K562 (cell line): ENCODE data around the gene SHISAL2A. TPM values are rescaled to one million over a fixed set of nuclear protein-coding genes. Genes with fewer than 3 reads are reported as not detected.

Experiments
- ATAC-seq: fragments of 200-7000 bp; cut with Tn5 transposase; 3 replicates; pipeline ENCODE4 v1.9.1; 2020; ENCODE audit warnings: moderate library complexity
- BruUV-seq: library from RNA; stranded (reverse); fragments of 400-500 nt; replicated peaks from 2 replicates; lab custom pipeline; 2021; lab: Mats Ljungman, UMichigan
- CTCF ChIA-PET: fragments of 300-600 bp; formaldehyde crosslinking; extraction: SDS; loops from one replicate; lab custom pipeline; 2021; ENCODE audit warnings: low intra/inter-chr PET ratio; lab: Yijun Ruan, JAX
- POLR2A ChIA-PET: fragments of 300-600, 350-650 bp; sonication (Branson Sonifier 250); formaldehyde crosslinking; extraction: SDS; loops from one replicate; lab custom pipeline; 2021; ENCODE audit warnings: antibody characterized with exemption, inconsistent platforms; lab: Yijun Ruan, JAX
- DNase-seq, 4 experiments: peaks; one replicate each; pipeline versions ENCODE4 v3.0.0 to v3.0.0-alpha.2; 2011 to 2018; ENCODE audit warnings: low spot score in 3 of 4, mixed read lengths in 3 of 4; ENCODE audit errors: extremely low read depth in 1 of 4
- FAIRE-seq: peaks from 2 replicates; lab custom pipeline; 2011; peaks lifted over from hg19 to GRCh38; lab: Jason Lieb, UNC
- H2AFZ ChIP-seq: 2 replicates; pipeline ENCODE4 v1.6.0; 2011; ENCODE audit warnings: low read depth, low read length, control low read depth, inconsistent platforms
- H3K27ac ChIP-seq: fragments of 200-600 bp; 3 replicates; pipeline ENCODE4 v1.8.0; 2011; ENCODE audit warnings: low read depth, mild to moderate bottlenecking, control low read depth, inconsistent platforms, low read length, moderate library complexity, mixed read lengths; ENCODE audit errors: extremely low read depth
- H3K27me3 ChIP-seq, 2 experiments: fragments of 300-600 bp in 1 of 2; 2 replicates in 1 of 2; 3 replicates in 1 of 2; pipeline versions ENCODE4 v1.6.0 to v1.8.0; 2011; ENCODE audit warnings: inconsistent platforms in 2 of 2, low read length in 2 of 2, mild to moderate bottlenecking in 1 of 2, mixed read lengths in 1 of 2, moderate library complexity in 1 of 2; ENCODE audit not compliant: control insufficient read depth in 2 of 2, insufficient read depth in 2 of 2
- H3K36me3 ChIP-seq: fragments of 300-600 bp; 3 replicates; pipeline ENCODE4 v1.8.0; 2011; ENCODE audit warnings: mild to moderate bottlenecking, low read length, inconsistent platforms; ENCODE audit not compliant: control insufficient read depth, insufficient read depth
- H3K4me1 ChIP-seq, 2 experiments: fragments of 200-600 bp in 1 of 2; replicated peaks in 1 of 2; 2 replicates in 1 of 2; 3 replicates in 1 of 2; pipeline versions ENCODE4 v1.5.1 to v1.8.0; 2011; ENCODE audit warnings: inconsistent platforms in 2 of 2, low read length in 2 of 2, mild to moderate bottlenecking in 1 of 2, mixed read lengths in 1 of 2, moderate library complexity in 1 of 2; ENCODE audit not compliant: control insufficient read depth in 2 of 2, insufficient read depth in 2 of 2
- H3K4me2 ChIP-seq: 2 replicates; pipeline ENCODE4 v1.6.1; 2011; ENCODE audit warnings: low read length, control low read depth, inconsistent platforms, mixed read lengths; ENCODE audit not compliant: insufficient read depth
- H3K4me3 ChIP-seq: fragments of 200-600 bp; sonication (generic), shearing (Covaris generic); 2 replicates; pipeline ENCODE4 v1.5.1; 2016; ENCODE audit warnings: control low read depth, inconsistent platforms
- H3K79me2 ChIP-seq: fragments of 200-600 bp; 3 replicates; pipeline ENCODE4 v1.8.0; 2011; ENCODE audit warnings: low read length, inconsistent platforms; ENCODE audit not compliant: control insufficient read depth, insufficient read depth
- H3K9ac ChIP-seq, 2 experiments: 2 replicates each; pipeline versions ENCODE4 v1.6.0 to v1.6.1; 2011; ENCODE audit warnings: low read depth in 2 of 2, low read length in 2 of 2, control low read depth in 1 of 2, inconsistent platforms in 1 of 2, mild to moderate bottlenecking in 1 of 2, mixed read lengths in 1 of 2; ENCODE audit not compliant: insufficient read depth in 1 of 2
- H3K9me1 ChIP-seq: one replicate; pipeline ENCODE4 v1.6.0; 2011; ENCODE audit warnings: inconsistent platforms, mild to moderate bottlenecking, low read length, moderate library complexity; ENCODE audit not compliant: control insufficient read depth, insufficient read depth
- H3K9me3 ChIP-seq: replicated peaks from 2 replicates; pipeline ENCODE4 v1.5.1; 2011; ENCODE audit warnings: low read depth, low read length, inconsistent platforms; ENCODE audit not compliant: control insufficient read depth, insufficient read depth
- H4K20me1 ChIP-seq: replicated peaks from 2 replicates; pipeline ENCODE4 v1.6.1; 2011; ENCODE audit warnings: low read length, inconsistent platforms, mixed read lengths; ENCODE audit not compliant: control insufficient read depth, insufficient read depth
- DDX20 ChIP-seq: fragments of 450-650 bp; IDR thresholded peaks from 2 replicates; pipeline ENCODE4 v1.6.1; 2016; ENCODE audit warnings: missing genetic modification characterization, low read depth, mild to moderate bottlenecking, missing compliant biosample characterization, moderate library complexity
- HES1 ChIP-seq: fragments of 450-650 bp; IDR thresholded peaks from 2 replicates; pipeline ENCODE4 v1.6.1; 2016; ENCODE audit warnings: low read depth, mild to moderate bottlenecking, moderate library complexity
- RCOR1 ChIP-seq, 2 experiments: IDR thresholded peaks; 2 replicates each; pipeline ENCODE4 v1.6.1; 2012; ENCODE audit warnings: low read depth in 2 of 2, low read length in 2 of 2, borderline replicate concordance in 1 of 2, improper control_type of control experiment in 1 of 2
- RHOXF2B ChIP-seq: fragments of 250-450 bp; sonication (Bioruptor Pico); conservative IDR thresholded peaks from 2 replicates; pipeline ENCODE4 v1.5.1; 2021
- TCF3 ChIP-seq: sonication (generic); formaldehyde crosslinking; IDR thresholded peaks from 2 replicates; pipeline ENCODE4 v1.4.0; 2020; ENCODE audit warnings: mild to moderate bottlenecking, missing genetic modification reagents
- ZNF707 ChIP-seq: fragments of 250-450 bp; sonication (Bioruptor Pico); conservative IDR thresholded peaks from 2 replicates; pipeline ENCODE4 v1.8.0; 2022; ENCODE audit warnings: inconsistent platforms, mild to moderate bottlenecking, moderate library complexity
- ZNF778 ChIP-seq: fragments of 450-650 bp; formaldehyde crosslinking; IDR thresholded peaks from 2 replicates; pipeline ENCODE4 v1.4.0; 2020; ENCODE audit warnings: mild to moderate bottlenecking, moderate library complexity
- WGBS: fragments of 100-300 bp; shearing (Covaris generic); methylation state at CpG from one replicate; pipeline ENCODE4 v1.1.6; 2016; ENCODE audit warnings: low coverage, mixed read lengths; ENCODE audit not compliant: insufficient coverage; ENCODE audit errors: missing lambda C conversion rate; 5-methylcytosine and 5-hydroxymethylcytosine counted together
- in situ Hi-C: fragments of 300-500 bp; cut with MboI; formaldehyde crosslinking; loops from 4 replicates; pipeline ENCODE4 v1.15.0; 2018; ENCODE audit warnings: inconsistent platforms, mixed read lengths
- intact Hi-C: fragments of 100-400 bp; cut with micrococcal nuclease; formaldehyde crosslinking; loops from 2 replicates; pipeline ENCODE4 v1.14.2; 2022
- polyA plus RNA-seq, 8 experiments: library from polyadenylated mRNA; depleted of rRNA in 4 of 8; stranded (reverse) in 5 of 8; unstranded in 3 of 8; fragments of >200 nt; fragmentation: Nextera tagmentation in 2 of 8; fragmentation: Illumina TruSeq in 1 of 8; extraction: Ambion mirVana in 2 of 8; extraction: Trizol in 1 of 8; gene quantifications; 2 replicates each; pipeline versions ENCODE4 v1.2.1 to v1.2.3, GENCODE V29; 2011 to 2014; ENCODE audit warnings: inconsistent platforms in 1 of 8, missing spikeins in 1 of 8
- total RNA-seq, 7 experiments: library from RNA; depleted of rRNA in 6 of 7; stranded (reverse); fragments of >200 nt in 6 of 7; fragmentation: Illumina TruSeq in 2 of 7; extraction: Trizol in 2 of 7; gene quantifications; 2 replicates each; pipeline versions ENCODE4 v1.2.1 to v1.2.3, GENCODE V29; 2011 to 2021; ENCODE audit warnings: low replicate concordance in 1 of 7

The SHISAL2A gene
- total and polyA plus RNA-seq, 9 of the 15 experiments (the other 6 are each of a cell fraction or from before 2014, with no cell fraction given): 0.11 TPM; not detected in 8

GRCh38 chr1:52679498-52679897 lies 46.5 kb downstream of the SHISAL2A start:
- CTCF ChIA-PET: no interaction called here
- intact Hi-C loops: no loop called here
- WGBS: 82% methylated on average over 5 of the region's 5 CpGs

More at GRCh38 chr1:52679498-52679897, 46.5 kb downstream of the SHISAL2A start:
- Histone ChIP-seq H3K4me3 (no peak overlapping the region), H3K27me3 (no peaks in the 10 kb centered on the region; a peak in 1 of 5 replicates), H4K20me1 (no peaks in the 10 kb centered on the region), H3K79me2 (no peaks in the 10 kb centered on the region), H3K27ac (no peak overlapping the region), H3K4me1 (peaks cover 0 to 15% of the 10 kb centered on the region in 2 experiments; a peak in 4 of 5 replicates), H2AFZ (no peak overlapping the region), H3K4me2 (no peak overlapping the region), H3K36me3 (peaks cover 3% of the 10 kb centered on the region; the same call in 1 of the 3 replicates), H3K9ac (no peak overlapping the region), H3K9me3 (no peaks in the 10 kb centered on the region), H3K9me1 (no peaks in the 10 kb centered on the region)
- in situ Hi-C loops: loop anchor here (25.0 kb wide), 1 partner anchor 542 kb away; the partner anchor contains the start of gene ZFYVE9
- ATAC-seq (no peak), FAIRE-seq (no peak), DNase-seq (no peak)
- POLR2A ChIA-PET: interaction anchor here (0.6 to 1.4 kb wide), 4 partner anchors 12 to 332 kb away, joined by 3 to 5 read pairs (median 4); partner anchors contain the start of genes ORC1 and PRPF38A
- TF ChIP-seq DDX20 (no peak), ZNF707 (CRISPR knock-in tag) (no peak), ZNF778 (CRISPR knock-in tag) (no peak), TCF3 (CRISPR knock-in tag) (no peak), RCOR1 (IDR thresholded peaks at IDR 0.05; ENCODE audit: borderline replicate concordance in 1 of 2, low read depth in 2 of 2, low read length in 2 of 2) (no peak), RHOXF2B (CRISPR knock-in tag) (no peak), HES1 (no peak)
- no TSS peak for BruUV-seq
